Cardiac muscle cell (in vitro differentiated cells and primary cell): ENCODE results near the gene SCYGR6. TPM values are rescaled to one million over a fixed set of nuclear protein-coding genes. Genes with fewer than 3 reads are reported as not detected.

Experiments used
- DNase-seq, 2 donors: peaks; one replicate each; pipeline versions ENCODE4 v3.0.0 to v3.0.0-alpha.2; 2010 to 2017; ENCODE audit warnings: low read depth in 1 of 2, low spot score in 1 of 2
- H3K27ac ChIP-seq: fragments of 200-600 bp; sonication (generic); 2 replicates; pipeline ENCODE4 v1.5.1; 2016
- H3K27me3 ChIP-seq: fragments of 200-600 bp; sonication (generic); 2 replicates; pipeline ENCODE4 v1.6.0; 2016; ENCODE audit warnings: control low read depth
- H3K36me3 ChIP-seq: fragments of 200-600 bp; sonication (generic); 2 replicates; pipeline ENCODE4 v1.5.1; 2016; ENCODE audit warnings: control low read depth
- H3K4me1 ChIP-seq: fragments of 200-600 bp; sonication (generic); 2 replicates; pipeline ENCODE4 v1.8.1; 2017; ENCODE audit warnings: low read depth, mild to moderate bottlenecking, mixed run types
- H3K4me3 ChIP-seq: fragments of 200-600 bp; sonication (generic); 2 replicates; pipeline ENCODE4 v1.5.1; 2016; ENCODE audit warnings: mild to moderate bottlenecking
- H3K9me3 ChIP-seq: fragments of 200-600 bp; sonication (generic); 2 replicates; pipeline ENCODE4 v1.5.1; 2017; ENCODE audit warnings: low read depth, mild to moderate bottlenecking, control low read depth
- polyA plus RNA-seq: library from polyadenylated mRNA; unstranded; fragments of >200 nt; fragmentation: Nextera tagmentation; extraction: Ambion mirVana; gene quantifications from 2 replicates; pipeline ENCODE4 v1.2.1, GENCODE V29; 2016
- total RNA-seq: library from RNA; depleted of rRNA; stranded (reverse); fragments of >200 nt; gene quantifications from 2 replicates; pipeline ENCODE4 v1.2.3, GENCODE V29; 2016
- TF ChIP-seq, protein P1 (sequence below): IDR thresholded peaks from 2 replicates; pipeline ENCODE4 v1.5.1; 2012; ENCODE audit warnings: low read depth, mild to moderate bottlenecking, low read length

The SCYGR6 gene
- total and polyA plus RNA-seq, 2 experiments from 2014 or later, result not detected

DNA sequence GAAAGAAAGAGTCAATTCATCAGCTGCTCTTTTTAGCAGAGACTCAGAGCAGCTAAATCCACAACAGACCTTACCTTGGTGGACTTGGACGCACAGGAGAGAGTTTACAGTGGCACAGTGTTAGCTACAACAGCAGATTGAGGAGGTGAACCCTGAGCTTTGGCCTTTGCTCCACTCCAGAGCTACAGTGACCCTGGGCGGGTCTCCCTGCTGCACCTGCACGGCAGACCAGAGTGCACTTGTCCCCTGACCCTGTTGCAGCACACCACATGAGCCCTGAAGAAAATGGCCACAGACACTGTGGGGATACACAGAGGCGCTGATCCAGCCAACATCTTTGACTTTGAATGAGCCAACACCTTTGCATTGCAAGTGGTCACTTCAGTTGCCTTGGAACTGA, 17.7 kb downstream of the SCYGR6 start:
- TF ChIP-seq, protein P1, sequence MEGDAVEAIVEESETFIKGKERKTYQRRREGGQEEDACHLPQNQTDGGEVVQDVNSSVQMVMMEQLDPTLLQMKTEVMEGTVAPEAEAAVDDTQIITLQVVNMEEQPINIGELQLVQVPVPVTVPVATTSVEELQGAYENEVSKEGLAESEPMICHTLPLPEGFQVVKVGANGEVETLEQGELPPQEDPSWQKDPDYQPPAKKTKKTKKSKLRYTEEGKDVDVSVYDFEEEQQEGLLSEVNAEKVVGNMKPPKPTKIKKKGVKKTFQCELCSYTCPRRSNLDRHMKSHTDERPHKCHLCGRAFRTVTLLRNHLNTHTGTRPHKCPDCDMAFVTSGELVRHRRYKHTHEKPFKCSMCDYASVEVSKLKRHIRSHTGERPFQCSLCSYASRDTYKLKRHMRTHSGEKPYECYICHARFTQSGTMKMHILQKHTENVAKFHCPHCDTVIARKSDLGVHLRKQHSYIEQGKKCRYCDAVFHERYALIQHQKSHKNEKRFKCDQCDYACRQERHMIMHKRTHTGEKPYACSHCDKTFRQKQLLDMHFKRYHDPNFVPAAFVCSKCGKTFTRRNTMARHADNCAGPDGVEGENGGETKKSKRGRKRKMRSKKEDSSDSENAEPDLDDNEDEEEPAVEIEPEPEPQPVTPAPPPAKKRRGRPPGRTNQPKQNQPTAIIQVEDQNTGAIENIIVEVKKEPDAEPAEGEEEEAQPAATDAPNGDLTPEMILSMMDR, result no peak
- no peak overlapping the region for H3K4me3 ChIP-seq
- no peak for DNase-seq

GRCh38 chr2:227703961-227704360, 20.6 kb downstream of the SCYGR6 start:
- Histone ChIP-seq H3K36me3 (no peaks in the 10 kb centered on the region), H3K9me3 (no peaks in the 10 kb centered on the region), H3K4me3 (no peak overlapping the region), H3K27me3 (no peaks in the 10 kb centered on the region), H3K27ac (no peak overlapping the region), H3K4me1 (no peaks in the 10 kb centered on the region)
- DNase-seq, result peak in 1 of 2 donors; percentile 77
- TF ChIP-seq, protein P1, result no peak

More for the DNA sequence above, 17.7 kb downstream of the SCYGR6 start:
- no peak overlapping the region for H3K27ac ChIP-seq
- H3K4me1 ChIP-seq, result no peaks in the 10 kb centered on the region
- H3K9me3 ChIP-seq, result no peaks in the 10 kb centered on the region
- H3K27me3 ChIP-seq, result no peaks in the 10 kb centered on the region
- no peaks in the 10 kb centered on the region for H3K36me3 ChIP-seq

GRCh38 chr2:227703280-227703732, 21.3 kb downstream of the SCYGR6 start:
- Histone ChIP-seq H3K4me1 (no peaks in the 10 kb centered on the region), H3K36me3 (no peaks in the 10 kb centered on the region), H3K27me3 (no peaks in the 10 kb centered on the region), H3K27ac (no peak overlapping the region), H3K4me3 (no peak overlapping the region), H3K9me3 (no peaks in the 10 kb centered on the region)
- peak in 1 of 2 donors; percentile 72 for DNase-seq
- TF ChIP-seq, protein P1, result no peak

DNA sequence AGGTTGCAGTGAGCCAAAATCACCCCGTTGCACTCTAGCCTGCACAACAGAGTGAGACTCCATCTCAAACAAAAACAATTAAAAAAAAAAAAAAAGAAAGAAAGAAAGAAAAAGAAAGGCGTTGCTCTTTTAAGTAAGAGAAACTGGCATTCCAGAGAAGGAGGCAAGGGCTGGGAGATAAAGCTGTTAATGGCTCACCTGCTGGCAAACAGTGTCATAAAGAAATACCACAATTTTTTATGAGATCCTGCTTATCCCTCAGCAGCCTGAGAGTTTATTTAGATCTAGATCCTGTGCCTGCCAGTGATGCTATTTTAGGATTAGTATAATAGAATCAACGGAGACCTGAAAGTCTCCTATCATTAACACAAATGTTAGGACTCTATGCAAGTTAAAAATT, 23.0 kb downstream of the SCYGR6 start:
- Histone ChIP-seq H3K4me1 (no peaks in the 10 kb centered on the region), H3K4me3 (no peak overlapping the region), H3K36me3 (no peaks in the 10 kb centered on the region), H3K27ac (no peak overlapping the region), H3K27me3 (no peaks in the 10 kb centered on the region), H3K9me3 (no peaks in the 10 kb centered on the region)
- no peak for DNase-seq
- TF ChIP-seq, protein P1, result no peak

GRCh38 chr2:227696990-227697679, 27.4 kb downstream of the SCYGR6 start:
- Histone ChIP-seq H3K4me1 (no peaks in the 10 kb centered on the region), H3K36me3 (no peaks in the 10 kb centered on the region), H3K4me3 (no peak overlapping the region), H3K9me3 (no peaks in the 10 kb centered on the region), H3K27me3 (no peaks in the 10 kb centered on the region), H3K27ac (no peak overlapping the region)
- TF ChIP-seq, protein P1, result no peak
- DNase-seq, result peak in 1 of 2 donors; percentile 25
